ENCODE results near the gene GET4. TPM values are rescaled to one million over a fixed set of nuclear protein-coding genes. Genes with fewer than 3 reads are reported as not detected.

Gene GET4
- total RNA-seq, 1 experiment from 2014 or later = 130 TPM

DNA sequence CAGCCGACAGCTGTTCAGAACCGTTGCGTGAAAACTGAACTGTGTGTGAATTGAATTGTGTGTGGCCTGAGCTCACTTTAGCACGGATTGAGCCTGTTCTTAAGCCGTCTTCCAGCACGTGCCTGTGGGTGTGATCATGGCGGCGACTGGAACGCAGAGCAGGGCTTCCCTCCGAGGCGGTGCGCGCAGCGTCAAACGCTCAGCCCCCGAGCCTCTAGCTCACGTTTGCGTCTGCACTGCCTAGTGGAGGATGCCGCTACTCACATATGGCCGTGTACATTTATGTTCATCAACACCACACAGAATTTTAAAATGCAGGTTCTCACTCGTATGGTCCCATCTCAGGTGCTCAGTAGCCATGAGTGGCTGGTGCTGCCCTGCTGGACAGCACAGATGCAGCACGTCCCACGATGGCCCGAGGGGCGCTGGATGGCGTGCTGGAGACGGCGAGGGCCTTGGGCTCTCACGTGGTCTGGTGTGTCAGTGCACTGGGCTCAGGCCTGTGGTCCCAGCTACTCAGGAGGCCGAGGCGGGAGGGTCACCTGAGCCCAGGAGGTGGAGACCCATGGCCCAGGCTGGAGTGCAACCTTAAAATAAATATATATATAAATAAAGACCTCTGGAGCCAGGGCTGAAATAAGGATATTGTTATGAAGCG is 22.1 kb upstream of the GET4 start:
- intact Hi-C loops (cut with micrococcal nuclease; ENCODE audit: unreplicated experiment) = no loop called here
- no peaks in the 10 kb centered on the region for H3K9me3 ChIP-seq
- BruUV-seq (replicated peaks) = no TSS peak
- TF ChIP-seq, protein P1, sequence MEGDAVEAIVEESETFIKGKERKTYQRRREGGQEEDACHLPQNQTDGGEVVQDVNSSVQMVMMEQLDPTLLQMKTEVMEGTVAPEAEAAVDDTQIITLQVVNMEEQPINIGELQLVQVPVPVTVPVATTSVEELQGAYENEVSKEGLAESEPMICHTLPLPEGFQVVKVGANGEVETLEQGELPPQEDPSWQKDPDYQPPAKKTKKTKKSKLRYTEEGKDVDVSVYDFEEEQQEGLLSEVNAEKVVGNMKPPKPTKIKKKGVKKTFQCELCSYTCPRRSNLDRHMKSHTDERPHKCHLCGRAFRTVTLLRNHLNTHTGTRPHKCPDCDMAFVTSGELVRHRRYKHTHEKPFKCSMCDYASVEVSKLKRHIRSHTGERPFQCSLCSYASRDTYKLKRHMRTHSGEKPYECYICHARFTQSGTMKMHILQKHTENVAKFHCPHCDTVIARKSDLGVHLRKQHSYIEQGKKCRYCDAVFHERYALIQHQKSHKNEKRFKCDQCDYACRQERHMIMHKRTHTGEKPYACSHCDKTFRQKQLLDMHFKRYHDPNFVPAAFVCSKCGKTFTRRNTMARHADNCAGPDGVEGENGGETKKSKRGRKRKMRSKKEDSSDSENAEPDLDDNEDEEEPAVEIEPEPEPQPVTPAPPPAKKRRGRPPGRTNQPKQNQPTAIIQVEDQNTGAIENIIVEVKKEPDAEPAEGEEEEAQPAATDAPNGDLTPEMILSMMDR (IDR thresholded peaks at IDR 0.05; ENCODE audit: insufficient read depth in 1 of 2, low read depth in 1 of 2, low read length in 1 of 2, severe bottlenecking in 1 of 2, unreplicated experiment in 1 of 2) = no peak
- peaks cover 7% of the 10 kb centered on the region for H3K4me1 ChIP-seq
- Mint-ChIP-seq H3K4me3 (ENCODE audit: unreplicated experiment) (no peak overlapping the region), H3K4me1 (ENCODE audit: low read depth, unreplicated experiment) (peaks cover 10% of the 10 kb centered on the region), H3K27ac (ENCODE audit: unreplicated experiment) (no peak overlapping the region), H3K36me3 (ENCODE audit: insufficient read depth, unreplicated experiment) (peaks cover 70% of the 10 kb centered on the region), H3K9me3 (ENCODE audit: unreplicated experiment) (no peaks in the 10 kb centered on the region), H3K27me3 (ENCODE audit: insufficient read depth, unreplicated experiment) (no peaks in the 10 kb centered on the region)
- peaks cover 5% of the 10 kb centered on the region for H3K36me3 ChIP-seq (ENCODE audit: control insufficient read depth, insufficient read depth, low read length)
- ChIA-PET POLR2A (no interaction called here), CTCF (interaction anchor here (0.6 kb wide), 1 partner anchor 55 kb away, joined by 3 read pairs; no protein-coding TSS in a partner anchor)
- no peak for DNase-seq
- no peak overlapping the region for H3K4me3 ChIP-seq (ENCODE audit: low read depth, low read length)
- no peaks in the 10 kb centered on the region for H3K27me3 ChIP-seq (replicated peaks; ENCODE audit: control insufficient read depth, insufficient read depth, low read length)

DNA sequence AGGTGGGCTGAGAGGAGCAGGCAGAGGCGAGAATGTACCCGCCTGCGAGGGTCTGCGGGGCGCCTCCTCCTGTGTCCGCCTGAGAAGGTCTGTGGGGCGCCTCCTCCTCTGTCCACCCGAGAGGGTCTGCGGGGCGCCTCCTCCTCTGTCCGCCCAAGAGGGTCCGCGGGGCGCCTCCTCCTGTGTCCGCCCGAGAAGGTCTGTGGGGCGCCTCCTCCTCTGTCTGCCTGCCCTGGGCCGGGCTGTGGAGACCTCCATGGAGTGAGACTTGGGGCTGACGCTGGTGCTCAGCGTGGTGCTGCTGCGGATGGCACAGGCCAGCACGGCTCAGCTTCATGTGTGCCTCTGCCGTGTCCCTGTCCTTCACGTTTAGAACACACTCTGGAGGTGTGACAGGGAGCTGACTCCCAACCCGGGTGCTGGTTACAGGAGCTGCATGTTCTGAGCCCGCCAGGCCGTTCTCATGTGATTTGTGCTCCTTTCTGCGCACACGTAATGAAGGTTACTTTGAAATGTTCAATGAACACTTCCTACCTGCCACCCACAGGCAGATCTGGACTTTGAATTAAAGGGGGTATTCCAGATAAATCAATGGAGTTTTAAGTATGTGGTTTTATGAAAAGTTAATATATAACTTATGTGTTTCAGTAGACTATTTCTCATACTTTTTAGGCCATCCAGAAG is 20.5 kb upstream of the GET4 start:
- H3K4me1 Mint-ChIP-seq (ENCODE audit: low read depth, unreplicated experiment) = peaks cover 25% of the 10 kb centered on the region
- no peaks in the 10 kb centered on the region for H3K27me3 Mint-ChIP-seq (ENCODE audit: insufficient read depth, unreplicated experiment)
- POLR2A ChIA-PET = no interaction called here
- intact Hi-C loops (cut with micrococcal nuclease; ENCODE audit: unreplicated experiment) = no loop called here
- H3K9me3 Mint-ChIP-seq (ENCODE audit: unreplicated experiment) = no peaks in the 10 kb centered on the region
- H3K36me3 ChIP-seq (ENCODE audit: control insufficient read depth, insufficient read depth, low read length) = peaks cover 8% of the 10 kb centered on the region
- DNase-seq = no peak
- H3K36me3 Mint-ChIP-seq (ENCODE audit: insufficient read depth, unreplicated experiment) = peaks cover 77% of the 10 kb centered on the region
- H3K4me1 ChIP-seq = peaks cover 23% of the 10 kb centered on the region
- no TSS peak for BruUV-seq (replicated peaks)
- H3K27me3 ChIP-seq (replicated peaks; ENCODE audit: control insufficient read depth, insufficient read depth, low read length) = no peaks in the 10 kb centered on the region
- H3K4me3 Mint-ChIP-seq (ENCODE audit: unreplicated experiment) = no peak overlapping the region
- H3K9me3 ChIP-seq = no peaks in the 10 kb centered on the region
- H3K4me3 ChIP-seq (ENCODE audit: low read depth, low read length) = no peak overlapping the region
- no peak overlapping the region for H3K27ac Mint-ChIP-seq (ENCODE audit: unreplicated experiment)
- CTCF ChIA-PET = interaction anchor here (0.7 kb wide), 1 partner anchor 20 kb away, joined by 3 read pairs; no protein-coding TSS in a partner anchor
- TF ChIP-seq, protein P1 (IDR thresholded peaks at IDR 0.05; ENCODE audit: insufficient read depth in 1 of 2, low read depth in 1 of 2, low read length in 1 of 2, severe bottlenecking in 1 of 2, unreplicated experiment in 1 of 2) = no peak

DNA sequence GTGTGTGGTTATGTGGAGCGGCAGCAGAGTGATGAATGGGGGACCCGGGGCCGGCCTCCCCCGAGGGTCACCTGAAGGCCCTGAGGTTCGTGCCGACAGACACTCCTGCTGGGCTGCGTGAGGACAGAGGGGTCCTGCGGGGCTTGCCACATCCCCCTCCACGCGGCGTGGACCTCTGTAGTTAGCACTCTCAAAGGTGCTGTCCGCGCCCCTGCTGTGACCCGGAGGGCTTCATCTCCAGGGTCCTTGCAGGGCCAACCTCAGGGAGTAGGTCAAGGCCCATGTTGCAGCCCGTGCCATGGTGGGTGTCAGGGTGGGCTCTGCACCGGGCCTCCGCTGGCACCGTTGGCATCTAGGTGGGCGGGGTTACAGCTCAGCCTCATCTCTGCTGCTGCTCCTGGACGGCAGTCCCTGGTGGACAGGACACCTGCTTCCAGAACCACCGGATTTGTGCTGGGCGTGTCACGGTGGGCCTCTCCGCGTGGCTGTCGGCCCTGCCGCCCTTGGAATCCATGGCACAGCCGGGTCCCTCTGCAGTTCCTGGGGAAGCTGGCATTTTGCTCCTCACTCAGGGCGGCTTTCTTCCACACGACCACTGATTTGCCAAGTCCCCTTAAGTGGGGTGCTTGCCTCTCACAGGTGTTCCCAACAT is 19.8 kb upstream of the GET4 start:
- Mint-ChIP-seq H3K9me3 (ENCODE audit: unreplicated experiment) (no peaks in the 10 kb centered on the region), H3K27ac (ENCODE audit: unreplicated experiment) (no peak overlapping the region), H3K4me3 (ENCODE audit: unreplicated experiment) (no peak overlapping the region), H3K4me1 (ENCODE audit: low read depth, unreplicated experiment) (peaks cover 33% of the 10 kb centered on the region), H3K27me3 (ENCODE audit: insufficient read depth, unreplicated experiment) (no peaks in the 10 kb centered on the region), H3K36me3 (ENCODE audit: insufficient read depth, unreplicated experiment) (peaks cover 84% of the 10 kb centered on the region)
- intact Hi-C loops (cut with micrococcal nuclease; ENCODE audit: unreplicated experiment) = no loop called here
- TF ChIP-seq, protein P1 (IDR thresholded peaks at IDR 0.05; ENCODE audit: insufficient read depth in 1 of 2, low read depth in 1 of 2, low read length in 1 of 2, severe bottlenecking in 1 of 2, unreplicated experiment in 1 of 2) = no peak
- Histone ChIP-seq H3K36me3 (ENCODE audit: control insufficient read depth, insufficient read depth, low read length) (peaks cover 7% of the 10 kb centered on the region), H3K27me3 (replicated peaks; ENCODE audit: control insufficient read depth, insufficient read depth, low read length) (no peaks in the 10 kb centered on the region), H3K4me1 (peaks cover 30% of the 10 kb centered on the region), H3K9me3 (no peaks in the 10 kb centered on the region), H3K4me3 (ENCODE audit: low read depth, low read length) (no peak overlapping the region)
- BruUV-seq (replicated peaks) = no TSS peak
- ChIA-PET POLR2A (no interaction called here), CTCF (interaction anchor here (0.7 kb wide), 1 partner anchor 20 kb away, joined by 3 read pairs; no protein-coding TSS in a partner anchor)
- no peak for DNase-seq
